Trophoblast cell (in vitro differentiated cells and primary cell): Measurements from ENCODE around the gene NUDT2.
"Not testable (repeated sequence)": the region's sequence is repeated elsewhere in the genome, so short reads cannot be mapped to it uniquely, and the experiment has no call there.

Experiments used
- DNase-seq, 2 donors: peaks; one replicate each; pipeline ENCODE4 v3.0.0-alpha.2; 2016
- H2AFZ ChIP-seq: 2 replicates; pipeline ENCODE4 v1.6.1; 2013; ENCODE audit warnings: low read length, moderate library complexity, mild to moderate bottlenecking; ENCODE audit not compliant: insufficient read depth, poor library complexity
- H2AK5ac ChIP-seq: 2 replicates; pipeline ENCODE4 v1.6.1; 2013; ENCODE audit warnings: mild to moderate bottlenecking, low read length
- H2BK120ac ChIP-seq: 2 replicates; pipeline ENCODE4 v1.6.1; 2013; ENCODE audit warnings: low read length, mild to moderate bottlenecking, moderate library complexity; ENCODE audit not compliant: insufficient read depth, poor library complexity
- H2BK12ac ChIP-seq: 2 replicates; pipeline ENCODE4 v1.6.1; 2013; ENCODE audit warnings: mild to moderate bottlenecking, low read length, moderate library complexity
- H2BK5ac ChIP-seq: 2 replicates; pipeline ENCODE4 v1.6.1; 2013; ENCODE audit warnings: low read length, low read depth, moderate library complexity, mild to moderate bottlenecking; ENCODE audit not compliant: poor library complexity
- H3K14ac ChIP-seq: 2 replicates; pipeline ENCODE4 v1.6.1; 2013; ENCODE audit warnings: mild to moderate bottlenecking, low read length
- H3K18ac ChIP-seq: 2 replicates; pipeline ENCODE4 v1.6.1; 2013; ENCODE audit warnings: mild to moderate bottlenecking, low read length
- H3K23ac ChIP-seq: 2 replicates; pipeline ENCODE4 v1.6.1; 2013; ENCODE audit warnings: low read length
- H3K27ac ChIP-seq: 2 replicates; pipeline ENCODE4 v1.5.1; 2013; ENCODE audit warnings: low read depth, mild to moderate bottlenecking, inconsistent platforms, low read length, moderate library complexity
- H3K27me3 ChIP-seq: 2 replicates; pipeline ENCODE4 v1.6.1; 2013; ENCODE audit warnings: inconsistent platforms, mild to moderate bottlenecking, low read length, moderate library complexity; ENCODE audit not compliant: insufficient read depth
- H3K36me3 ChIP-seq, 2 experiments: 1 replicate in 1 of 2; 2 replicates in 1 of 2; pipeline ENCODE4 v1.6.1; 2013; ENCODE audit warnings: low read length in 2 of 2, mild to moderate bottlenecking in 2 of 2, moderate library complexity in 1 of 2; ENCODE audit not compliant: insufficient read depth in 2 of 2, control insufficient read depth in 1 of 2
- H3K4ac ChIP-seq: 2 replicates; pipeline ENCODE4 v1.6.1; 2013; ENCODE audit warnings: low read depth, mild to moderate bottlenecking, low read length, moderate library complexity
- H3K4me1 ChIP-seq, 2 experiments: 1 replicate in 1 of 2; 2 replicates in 1 of 2; pipeline ENCODE4 v1.6.1; 2013; ENCODE audit warnings: low read length in 2 of 2, mild to moderate bottlenecking in 2 of 2, moderate library complexity in 1 of 2; ENCODE audit not compliant: insufficient read depth in 2 of 2, control insufficient read depth in 1 of 2
- H3K4me2 ChIP-seq: 2 replicates; pipeline ENCODE4 v1.6.1; 2013; ENCODE audit warnings: inconsistent platforms, mild to moderate bottlenecking, low read length, moderate library complexity
- H3K4me3 ChIP-seq: 2 replicates; pipeline ENCODE4 v1.5.1; 2013; ENCODE audit warnings: mild to moderate bottlenecking, low read depth, low read length, inconsistent platforms
- H3K79me1 ChIP-seq: one replicate; pipeline ENCODE4 v1.6.1; 2013; ENCODE audit warnings: low read length
- H3K79me2 ChIP-seq: 2 replicates; pipeline ENCODE4 v1.6.1; 2013; ENCODE audit warnings: low read length, mild to moderate bottlenecking; ENCODE audit not compliant: control insufficient read depth, insufficient read depth, poor library complexity
- H3K9ac ChIP-seq: 2 replicates; pipeline ENCODE4 v1.6.1; 2013; ENCODE audit warnings: mild to moderate bottlenecking, low read length
- H3K9me3 ChIP-seq: 2 replicates; pipeline ENCODE4 v1.6.1; 2013; ENCODE audit warnings: low read depth, mild to moderate bottlenecking, control low read depth, inconsistent platforms, low read length; ENCODE audit not compliant: insufficient read depth
- H4K12ac ChIP-seq: 2 replicates; pipeline ENCODE4 v1.6.1; 2013; ENCODE audit warnings: low read depth, mild to moderate bottlenecking, low read length, moderate library complexity
- H4K8ac ChIP-seq: 2 replicates; pipeline ENCODE4 v1.6.1; 2013; ENCODE audit warnings: low read depth, mild to moderate bottlenecking, low read length, moderate library complexity
- H4K91ac ChIP-seq: one replicate; pipeline ENCODE4 v1.6.1; 2013; ENCODE audit warnings: low read depth, mild to moderate bottlenecking, low read length, moderate library complexity
- WGBS: extraction: QIAGEN DNeasy Blood & Tissue Kit; methylation state at CpG from one replicate; pipeline ENCODE4 v1.1.7; 2013; ENCODE audit warnings: missing lambda C conversion rate; ENCODE audit not compliant: insufficient read length, insufficient coverage; ENCODE audit errors: extremely low coverage; 5-methylcytosine and 5-hydroxymethylcytosine counted together

Gene NUDT2

GRCh38 chr9:34366365-34366764 lies 37.0 kb downstream of the NUDT2 start:
- H3K4me1 ChIP-seq, result peaks cover 20 to 21% of the 10 kb centered on the region in 2 experiments
- H2BK5ac ChIP-seq, result no peak overlapping the region
- no peak overlapping the region for H2BK120ac ChIP-seq
- no peak for DNase-seq
- H2AFZ ChIP-seq, result no peak overlapping the region
- H3K36me3 ChIP-seq, result peaks cover 22 to 29% of the 10 kb centered on the region in 2 experiments
- H3K79me2 ChIP-seq, result no peaks in the 10 kb centered on the region
- no peak overlapping the region for H3K4me2 ChIP-seq
- H4K91ac ChIP-seq, result no peak overlapping the region
- H4K12ac ChIP-seq, result no peak overlapping the region
- WGBS, result no CpG with 5 or more reads among the region's 2 CpGs
- H3K14ac ChIP-seq, result no peak overlapping the region
- H3K27ac ChIP-seq, result no peak overlapping the region
- no peak overlapping the region for H3K23ac ChIP-seq
- no peak overlapping the region for H2AK5ac ChIP-seq
- H3K27me3 ChIP-seq, result no peaks in the 10 kb centered on the region
- no peak overlapping the region for H2BK12ac ChIP-seq
- H3K9me3 ChIP-seq, result peaks cover 20% of the 10 kb centered on the region
- H3K4ac ChIP-seq, result no peak overlapping the region
- H3K9ac ChIP-seq, result no peak overlapping the region
- no peak overlapping the region for H3K18ac ChIP-seq
- no peak overlapping the region for H4K8ac ChIP-seq
- no peak overlapping the region for H3K4me3 ChIP-seq
- H3K79me1 ChIP-seq, result peaks cover 15% of the 10 kb centered on the region

DNA sequence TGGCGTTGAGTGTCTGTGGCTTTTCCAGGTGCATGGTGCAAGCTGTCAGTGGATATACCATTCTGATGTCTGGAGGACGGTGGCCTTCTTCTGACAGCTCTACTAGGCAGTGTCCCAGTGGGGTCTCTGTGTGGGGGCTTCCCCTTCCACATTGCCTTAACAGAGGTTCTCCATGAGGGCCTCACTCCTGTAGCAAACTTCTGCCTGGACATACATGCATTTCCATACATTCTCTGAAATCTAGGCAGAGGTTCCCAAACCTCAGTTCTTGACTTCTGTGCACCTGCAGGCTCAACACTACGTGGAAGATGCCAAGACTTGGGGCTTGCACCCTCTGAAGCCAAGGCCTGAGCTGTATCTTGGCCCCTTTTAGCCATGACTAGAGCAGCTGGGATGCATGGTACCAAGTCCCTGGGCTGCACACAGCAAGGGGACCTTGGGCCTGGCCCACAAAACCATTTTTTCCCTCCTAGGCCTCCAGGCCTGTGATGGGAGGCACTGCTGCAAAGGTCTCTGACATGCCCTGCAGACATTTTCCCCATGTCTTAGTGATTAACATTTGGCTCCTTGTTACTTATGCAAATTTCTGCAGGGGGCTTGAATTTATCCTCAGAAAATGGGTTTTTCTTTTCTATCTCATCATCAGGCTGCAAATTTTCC lies 38.5 kb downstream of the NUDT2 start:
- not testable (repeated sequence) for H3K79me2 ChIP-seq, H3K4ac ChIP-seq, H3K27ac ChIP-seq, H3K14ac ChIP-seq, DNase-seq, H3K27me3 ChIP-seq, H2BK120ac ChIP-seq, H2BK5ac ChIP-seq, H2BK12ac ChIP-seq, H4K8ac ChIP-seq, H3K23ac ChIP-seq, H3K9ac ChIP-seq, H3K4me2 ChIP-seq, H3K18ac ChIP-seq, H2AK5ac ChIP-seq, H4K12ac ChIP-seq, H3K4me3 ChIP-seq, H4K91ac ChIP-seq, H2AFZ ChIP-seq
- Histone ChIP-seq H3K36me3 (peaks cover 34 to 40% of the 10 kb centered on the region in 2 experiments), H3K4me1 (peaks cover 29 to 30% of the 10 kb centered on the region in 2 experiments), H3K79me1 (peaks cover 19% of the 10 kb centered on the region), H3K9me3 (peaks cover 32% of the 10 kb centered on the region)
- no CpG with 5 or more reads among the region's 3 CpGs for WGBS

GRCh38 chr9:34368796-34369195 lies 39.4 kb downstream of the NUDT2 start:
- not testable (repeated sequence) for H4K8ac ChIP-seq, H3K4ac ChIP-seq, H3K14ac ChIP-seq, H2BK5ac ChIP-seq, H3K79me2 ChIP-seq, DNase-seq, H4K91ac ChIP-seq, H2BK120ac ChIP-seq, H4K12ac ChIP-seq, H3K18ac ChIP-seq, H2BK12ac ChIP-seq, H2AFZ ChIP-seq, H2AK5ac ChIP-seq, H3K23ac ChIP-seq, H3K9ac ChIP-seq, H3K27me3 ChIP-seq, H3K4me3 ChIP-seq, H3K4me2 ChIP-seq, H3K27ac ChIP-seq
- Histone ChIP-seq H3K36me3 (peaks cover 34 to 40% of the 10 kb centered on the region in 2 experiments), H3K79me1 (peaks cover 20% of the 10 kb centered on the region), H3K9me3 (peaks cover 32% of the 10 kb centered on the region), H3K4me1 (peaks cover 33 to 34% of the 10 kb centered on the region in 2 experiments)
- WGBS, result no CpG with 5 or more reads among the region's 5 CpGs

- no peak overlapping the region for H2BK5ac ChIP-seq
- WGBS, result no CpG with 5 or more reads among the region's 4 CpGs
- no peak overlapping the region for H2AFZ ChIP-seq
These were observed 40.3 kb downstream of the NUDT2 start for GRCh38 chr9:34369636-34370035.

More at GRCh38 chr9:34369636-34370035, 40.3 kb downstream of the NUDT2 start:
- Histone ChIP-seq H2BK120ac (no peak overlapping the region), H3K4me3 (no peak overlapping the region), H4K12ac (no peak overlapping the region), H3K27me3 (no peaks in the 10 kb centered on the region), H2AK5ac (no peak overlapping the region), H3K4ac (no peak overlapping the region), H3K79me2 (no peaks in the 10 kb centered on the region), H3K27ac (no peak overlapping the region), H3K4me1 (peaks cover 32% of the 10 kb centered on the region in 2 experiments), H3K36me3 (peaks cover 34 to 40% of the 10 kb centered on the region in 2 experiments), H3K18ac (no peak overlapping the region), H3K79me1 (peaks cover 18% of the 10 kb centered on the region), H3K23ac (no peak overlapping the region), H4K8ac (no peak overlapping the region), H3K9me3 (peaks cover 32% of the 10 kb centered on the region), H3K14ac (no peak overlapping the region), H3K9ac (no peak overlapping the region), H3K4me2 (no peak overlapping the region), H4K91ac (no peak overlapping the region), H2BK12ac (no peak overlapping the region)
- DNase-seq, result no peak
